ENCODE data around the gene CTSF. TPM values are rescaled to one million over a fixed set of nuclear protein-coding genes. Genes with fewer than 3 reads are reported as not detected.

The CTSF gene
- total and polyA plus RNA-seq, 2 of the 13 experiments (the other 11 are each of a cell fraction or from before 2014, with no cell fraction given): not detected

DNA sequence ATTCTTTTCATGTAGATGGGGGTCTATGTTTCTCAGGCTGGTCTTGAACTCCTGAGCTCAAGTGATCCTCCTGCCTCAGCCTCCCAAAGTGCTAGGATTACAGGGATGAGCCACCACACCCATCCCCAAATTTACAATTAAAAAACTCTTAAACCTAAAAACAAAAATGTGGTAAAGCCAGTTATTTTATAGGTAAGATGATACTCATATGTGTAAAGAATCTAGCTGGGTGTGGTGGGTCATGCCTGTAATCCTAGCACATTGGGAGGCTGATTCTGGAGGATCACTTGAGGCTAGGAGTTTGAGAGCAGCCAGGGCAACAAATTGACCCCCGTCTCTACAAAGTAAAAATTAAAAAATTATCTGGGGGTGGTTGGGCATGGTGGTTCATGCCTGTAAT is 44.1 kb upstream of the CTSF start (continued):
- TF ChIP-seq MEIS1 (CRISPR knock-in tag; IDR thresholded peaks at IDR 0.05; ENCODE audit: borderline replicate concordance) (no peak), ETV6 (CRISPR knock-in tag; conservative IDR thresholded peaks at IDR 0.05) (no peak)
- TF ChIP-seq, protein P1, sequence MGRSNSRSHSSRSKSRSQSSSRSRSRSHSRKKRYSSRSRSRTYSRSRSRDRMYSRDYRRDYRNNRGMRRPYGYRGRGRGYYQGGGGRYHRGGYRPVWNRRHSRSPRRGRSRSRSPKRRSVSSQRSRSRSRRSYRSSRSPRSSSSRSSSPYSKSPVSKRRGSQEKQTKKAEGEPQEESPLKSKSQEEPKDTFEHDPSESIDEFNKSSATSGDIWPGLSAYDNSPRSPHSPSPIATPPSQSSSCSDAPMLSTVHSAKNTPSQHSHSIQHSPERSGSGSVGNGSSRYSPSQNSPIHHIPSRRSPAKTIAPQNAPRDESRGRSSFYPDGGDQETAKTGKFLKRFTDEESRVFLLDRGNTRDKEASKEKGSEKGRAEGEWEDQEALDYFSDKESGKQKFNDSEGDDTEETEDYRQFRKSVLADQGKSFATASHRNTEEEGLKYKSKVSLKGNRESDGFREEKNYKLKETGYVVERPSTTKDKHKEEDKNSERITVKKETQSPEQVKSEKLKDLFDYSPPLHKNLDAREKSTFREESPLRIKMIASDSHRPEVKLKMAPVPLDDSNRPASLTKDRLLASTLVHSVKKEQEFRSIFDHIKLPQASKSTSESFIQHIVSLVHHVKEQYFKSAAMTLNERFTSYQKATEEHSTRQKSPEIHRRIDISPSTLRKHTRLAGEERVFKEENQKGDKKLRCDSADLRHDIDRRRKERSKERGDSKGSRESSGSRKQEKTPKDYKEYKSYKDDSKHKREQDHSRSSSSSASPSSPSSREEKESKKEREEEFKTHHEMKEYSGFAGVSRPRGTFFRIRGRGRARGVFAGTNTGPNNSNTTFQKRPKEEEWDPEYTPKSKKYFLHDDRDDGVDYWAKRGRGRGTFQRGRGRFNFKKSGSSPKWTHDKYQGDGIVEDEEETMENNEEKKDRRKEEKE (IDR thresholded peaks at IDR 0.05): no peak

DNA sequence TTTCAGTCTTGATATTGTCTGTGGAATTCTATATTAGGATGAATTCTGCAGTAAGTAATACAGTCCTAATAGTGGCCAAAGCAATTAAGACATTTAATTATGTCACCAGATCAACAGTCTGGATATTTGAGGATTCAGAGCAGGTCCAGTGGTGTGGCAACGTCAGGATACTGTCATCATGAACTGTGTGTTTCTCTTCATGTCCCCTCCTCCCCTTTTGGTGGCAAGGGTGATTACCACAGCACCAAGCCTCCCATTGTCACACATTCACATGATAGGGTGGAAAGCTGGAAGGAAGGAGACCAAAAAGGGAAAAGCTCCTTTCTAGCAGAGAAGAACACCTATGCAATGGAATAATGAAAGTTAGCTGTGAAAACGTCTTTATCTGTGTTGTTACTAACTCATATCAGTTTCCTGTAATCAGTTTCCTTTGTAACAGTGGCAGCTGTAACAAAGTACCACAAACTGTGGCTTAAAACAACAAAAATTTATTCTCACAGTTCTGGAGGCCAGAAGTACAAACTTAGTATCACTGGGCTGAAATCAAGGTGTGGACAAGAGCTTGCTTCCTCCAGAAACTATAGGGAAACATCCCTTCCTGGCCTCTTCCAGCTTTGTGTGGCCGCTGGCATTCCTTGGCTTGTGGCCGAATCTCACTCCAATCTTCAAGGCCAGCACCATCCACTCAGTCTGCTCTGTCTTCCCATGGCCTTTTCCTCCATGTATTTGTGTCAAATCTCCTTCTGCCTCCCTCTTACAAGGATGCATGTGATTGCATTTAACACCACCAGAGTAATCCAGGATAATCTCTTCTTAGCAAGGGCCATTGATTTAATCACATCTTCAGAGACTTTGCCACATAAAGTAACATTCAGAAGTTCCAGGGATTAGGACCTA is 41.6 kb upstream of the CTSF start:
- ChIA-PET POLR2A (interaction anchor here (2.6 kb wide), 1 partner anchor 18 kb away, joined by 9 read pairs; the partner anchor contains the start of genes CCDC87 and CCS), CTCF (ENCODE audit: low intra/inter-chr PET ratio, low total read pairs) (no interaction called here)
- no peak overlapping the region for H3K4me3 ChIP-seq (replicated peaks in 1 of 3; ENCODE audit: insufficient read depth in 1 of 3, low read depth in 2 of 3, low read length in 3 of 3)
- BruUV-seq (replicated peaks): TSS peak; percentile 29
- in situ Hi-C loops (cut with HindIII; ENCODE audit: extremely low pct_ligation_motif_present, low pct_unique_long_range_greater_than_20kb): no loop called here
- no peaks in the 10 kb centered on the region for H3K27me3 ChIP-seq (ENCODE audit: control insufficient read depth in 1 of 2, insufficient read depth in 2 of 2, low read length in 2 of 2)
- H4K20me1 ChIP-seq (ENCODE audit: insufficient read depth, low read length): no peaks in the 10 kb centered on the region
- H3K9me3 ChIP-seq (ENCODE audit: low read length): no peaks in the 10 kb centered on the region
- H3K4me2 ChIP-seq (ENCODE audit: low read depth, low read length): no peak overlapping the region
- no peak overlapping the region for H2AFZ ChIP-seq (ENCODE audit: low read length)
- ATAC-seq: no peak
- no peak overlapping the region for H3K9ac ChIP-seq (ENCODE audit: insufficient read depth, low read depth, low read length)
- no peak for FAIRE-seq
- H3K27ac ChIP-seq (ENCODE audit: extremely low read length, insufficient read depth, low read length): no peak overlapping the region
- H3K79me2 ChIP-seq (ENCODE audit: insufficient read depth, low read length): no peaks in the 10 kb centered on the region
- WGBS (ENCODE audit: low lambda C conversion rate): 66% methylated on average over 4 of the region's 4 CpGs
- H3K4me1 ChIP-seq (ENCODE audit: insufficient read depth, low read length): peaks cover 27% of the 10 kb centered on the region
- intact Hi-C loops (cut with micrococcal nuclease; ENCODE audit: unreplicated experiment): no loop called here
- DNase-seq (ENCODE audit: low spot score): no peak
- H3K36me3 ChIP-seq (replicated peaks in 1 of 2; ENCODE audit: control insufficient read depth in 1 of 2, insufficient read depth in 2 of 2, low read length in 2 of 2): peaks cover 2 to 6% of the 10 kb centered on the region in 2 experiments; a peak in 3 of 5 replicates
- TF ChIP-seq MED1 (CRISPR knock-in tag; IDR thresholded peaks at IDR 0.05) (no peak), PHF8 (CRISPR knock-in tag; IDR thresholded peaks at IDR 0.05) (no peak), ZNF44 (CRISPR knock-in tag; IDR thresholded peaks at IDR 0.05) (no peak), SMARCE1 (IDR thresholded peaks at IDR 0.05; ENCODE audit: borderline replicate concordance) (no peak), ZNF674 (CRISPR knock-in tag; IDR thresholded peaks at IDR 0.05; ENCODE audit: low read depth) (no peak), ZNF549 (CRISPR knock-in tag; IDR thresholded peaks at IDR 0.05) (no peak), ZNF274 (CRISPR knock-in tag; IDR thresholded peaks at IDR 0.05) (no peak), ZNF570 (CRISPR knock-in tag; IDR thresholded peaks at IDR 0.05; ENCODE audit: borderline replicate concordance) (no peak)
- TF ChIP-seq, protein P2, sequence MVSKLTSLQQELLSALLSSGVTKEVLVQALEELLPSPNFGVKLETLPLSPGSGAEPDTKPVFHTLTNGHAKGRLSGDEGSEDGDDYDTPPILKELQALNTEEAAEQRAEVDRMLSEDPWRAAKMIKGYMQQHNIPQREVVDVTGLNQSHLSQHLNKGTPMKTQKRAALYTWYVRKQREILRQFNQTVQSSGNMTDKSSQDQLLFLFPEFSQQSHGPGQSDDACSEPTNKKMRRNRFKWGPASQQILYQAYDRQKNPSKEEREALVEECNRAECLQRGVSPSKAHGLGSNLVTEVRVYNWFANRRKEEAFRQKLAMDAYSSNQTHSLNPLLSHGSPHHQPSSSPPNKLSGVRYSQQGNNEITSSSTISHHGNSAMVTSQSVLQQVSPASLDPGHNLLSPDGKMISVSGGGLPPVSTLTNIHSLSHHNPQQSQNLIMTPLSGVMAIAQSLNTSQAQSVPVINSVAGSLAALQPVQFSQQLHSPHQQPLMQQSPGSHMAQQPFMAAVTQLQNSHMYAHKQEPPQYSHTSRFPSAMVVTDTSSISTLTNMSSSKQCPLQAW (CRISPR knock-in tag; IDR thresholded peaks at IDR 0.05): no peak
- TF ChIP-seq, protein P3, sequence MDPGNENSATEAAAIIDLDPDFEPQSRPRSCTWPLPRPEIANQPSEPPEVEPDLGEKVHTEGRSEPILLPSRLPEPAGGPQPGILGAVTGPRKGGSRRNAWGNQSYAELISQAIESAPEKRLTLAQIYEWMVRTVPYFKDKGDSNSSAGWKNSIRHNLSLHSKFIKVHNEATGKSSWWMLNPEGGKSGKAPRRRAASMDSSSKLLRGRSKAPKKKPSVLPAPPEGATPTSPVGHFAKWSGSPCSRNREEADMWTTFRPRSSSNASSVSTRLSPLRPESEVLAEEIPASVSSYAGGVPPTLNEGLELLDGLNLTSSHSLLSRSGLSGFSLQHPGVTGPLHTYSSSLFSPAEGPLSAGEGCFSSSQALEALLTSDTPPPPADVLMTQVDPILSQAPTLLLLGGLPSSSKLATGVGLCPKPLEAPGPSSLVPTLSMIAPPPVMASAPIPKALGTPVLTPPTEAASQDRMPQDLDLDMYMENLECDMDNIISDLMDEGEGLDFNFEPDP (CRISPR knock-in tag; conservative IDR thresholded peaks at IDR 0.05): no peak
- TF ChIP-seq, protein P4, sequence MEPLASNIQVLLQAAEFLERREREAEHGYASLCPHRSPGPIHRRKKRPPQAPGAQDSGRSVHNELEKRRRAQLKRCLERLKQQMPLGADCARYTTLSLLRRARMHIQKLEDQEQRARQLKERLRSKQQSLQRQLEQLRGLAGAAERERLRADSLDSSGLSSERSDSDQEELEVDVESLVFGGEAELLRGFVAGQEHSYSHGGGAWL (CRISPR knock-in tag; IDR thresholded peaks at IDR 0.05): no peak
